Type B pancreatic cell (in vitro differentiated cells): ENCODE results near the gene LRRC14B. TPM values are rescaled to one million over a fixed set of nuclear protein-coding genes. Genes with fewer than 3 reads are reported as not detected.

Experiments used
- DNase-seq: peaks from one replicate; pipeline ENCODE4 v3.0.0; 2021; ENCODE audit warnings: mixed read lengths; ENCODE audit not compliant: unreplicated experiment; ENCODE audit errors: extremely low spot score
- H3K27ac Mint-ChIP-seq: 2 replicates; pipeline ENCODE4 v1.8.0; 2021; ENCODE audit warnings: mild to moderate bottlenecking, mixed read lengths
- H3K27me3 Mint-ChIP-seq: 2 replicates; pipeline ENCODE4 v1.8.0; 2021; ENCODE audit warnings: mixed read lengths
- H3K36me3 Mint-ChIP-seq: 2 replicates; pipeline ENCODE4 v1.8.0; 2021; ENCODE audit warnings: mixed read lengths
- H3K4me1 Mint-ChIP-seq: one replicate; pipeline ENCODE4 v1.8.0; 2021; ENCODE audit warnings: mixed read lengths; ENCODE audit not compliant: unreplicated experiment
- H3K4me3 Mint-ChIP-seq: 2 replicates; pipeline ENCODE4 v1.8.0; 2021; ENCODE audit warnings: mild to moderate bottlenecking, mixed read lengths
- H3K9me3 Mint-ChIP-seq: 2 replicates; pipeline ENCODE4 v1.8.0; 2021; ENCODE audit warnings: mixed read lengths
- total RNA-seq: library from RNA; stranded (reverse); gene quantifications from 2 replicates; pipeline ENCODE4 v1.2.1, GENCODE V29; 2021; ENCODE audit warnings: low replicate concordance
- TF ChIP-seq, protein P1 (sequence below): fragments of 200-600 bp; sonication (generic); conservative IDR thresholded peaks from 2 replicates; pipeline ENCODE4 v1.5.0; 2021; ENCODE audit warnings: antibody characterized with exemption, mild to moderate bottlenecking

The LRRC14B gene
- total RNA-seq, 1 donor from 2014 or later = not detected

DNA sequence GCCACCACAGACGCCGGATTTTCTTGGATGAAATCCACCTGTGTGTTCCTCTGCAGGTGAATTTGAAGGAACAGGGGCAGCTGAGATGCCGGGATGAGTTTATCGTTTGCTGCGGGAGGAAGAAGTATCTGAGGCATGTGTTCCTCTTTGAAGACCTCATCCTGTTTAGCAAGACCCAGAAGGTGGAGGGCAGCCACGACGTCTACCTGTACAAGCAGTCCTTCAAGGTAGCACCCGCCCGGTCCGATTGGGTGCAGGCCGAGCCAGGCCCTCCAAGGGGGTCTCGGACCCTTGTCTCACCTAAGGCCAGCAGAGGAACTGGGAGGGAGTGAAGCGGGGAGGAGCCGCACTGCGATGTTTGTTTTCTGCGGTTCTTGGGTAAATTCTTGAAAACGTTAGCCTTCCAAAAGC is 18.4 kb upstream of the LRRC14B start:
- Mint-ChIP-seq H3K4me1 (peaks cover 9% of the 10 kb centered on the region), H3K9me3 (no peaks in the 10 kb centered on the region), H3K27me3 (no peaks in the 10 kb centered on the region), H3K27ac (no peak overlapping the region), H3K36me3 (peaks cover 6% of the 10 kb centered on the region), H3K4me3 (no peak overlapping the region)
- no peak for DNase-seq
- TF ChIP-seq, protein P1, sequence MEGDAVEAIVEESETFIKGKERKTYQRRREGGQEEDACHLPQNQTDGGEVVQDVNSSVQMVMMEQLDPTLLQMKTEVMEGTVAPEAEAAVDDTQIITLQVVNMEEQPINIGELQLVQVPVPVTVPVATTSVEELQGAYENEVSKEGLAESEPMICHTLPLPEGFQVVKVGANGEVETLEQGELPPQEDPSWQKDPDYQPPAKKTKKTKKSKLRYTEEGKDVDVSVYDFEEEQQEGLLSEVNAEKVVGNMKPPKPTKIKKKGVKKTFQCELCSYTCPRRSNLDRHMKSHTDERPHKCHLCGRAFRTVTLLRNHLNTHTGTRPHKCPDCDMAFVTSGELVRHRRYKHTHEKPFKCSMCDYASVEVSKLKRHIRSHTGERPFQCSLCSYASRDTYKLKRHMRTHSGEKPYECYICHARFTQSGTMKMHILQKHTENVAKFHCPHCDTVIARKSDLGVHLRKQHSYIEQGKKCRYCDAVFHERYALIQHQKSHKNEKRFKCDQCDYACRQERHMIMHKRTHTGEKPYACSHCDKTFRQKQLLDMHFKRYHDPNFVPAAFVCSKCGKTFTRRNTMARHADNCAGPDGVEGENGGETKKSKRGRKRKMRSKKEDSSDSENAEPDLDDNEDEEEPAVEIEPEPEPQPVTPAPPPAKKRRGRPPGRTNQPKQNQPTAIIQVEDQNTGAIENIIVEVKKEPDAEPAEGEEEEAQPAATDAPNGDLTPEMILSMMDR = no peak

DNA sequence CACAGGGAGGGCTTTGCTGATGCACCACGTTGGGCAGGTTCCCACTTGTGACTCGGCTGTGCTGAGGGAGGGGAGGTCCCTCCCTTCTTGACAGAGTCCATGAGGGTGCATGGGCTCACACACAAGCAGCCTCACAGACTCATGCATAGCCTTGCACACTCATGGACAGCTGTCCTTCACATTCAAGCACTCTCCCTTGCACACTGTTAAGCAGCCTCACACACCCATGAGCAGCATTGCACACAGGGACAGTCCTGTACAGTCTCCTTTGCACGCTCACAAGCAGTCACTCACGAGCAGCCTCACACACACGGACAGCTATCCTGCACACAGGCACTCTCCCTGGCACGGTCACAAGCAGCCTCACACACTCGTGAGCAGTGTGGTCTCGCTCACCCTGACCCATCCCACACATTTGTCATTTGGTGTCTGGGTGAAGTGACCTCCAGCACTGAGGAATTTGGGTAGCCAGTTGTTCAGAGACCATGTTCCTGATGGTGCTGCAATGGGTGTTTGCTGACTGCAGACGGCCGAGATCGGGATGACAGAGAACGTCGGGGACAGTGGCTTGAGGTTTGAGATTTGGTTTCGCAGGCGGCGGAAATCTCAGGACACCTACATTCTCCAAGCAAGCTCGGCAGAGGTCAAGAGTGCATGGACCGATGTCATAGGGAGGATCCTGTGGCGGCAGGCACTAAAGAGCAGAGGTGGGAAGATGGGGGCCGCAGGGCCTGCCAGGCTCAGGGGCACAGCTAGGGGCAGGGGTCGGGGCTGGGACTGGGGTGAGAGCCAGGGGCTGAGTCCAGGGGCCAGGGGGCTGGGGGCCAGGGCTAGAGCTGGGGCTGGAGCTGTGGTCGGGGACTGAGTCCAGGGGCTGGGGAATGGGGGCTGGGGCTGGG is 17.7 kb upstream of the LRRC14B start:
- TF ChIP-seq, protein P1 = no peak
- Mint-ChIP-seq H3K9me3 (no peaks in the 10 kb centered on the region), H3K4me3 (no peak overlapping the region), H3K36me3 (peaks cover 6% of the 10 kb centered on the region), H3K27ac (peak overlapping the region; percentile 61), H3K27me3 (no peaks in the 10 kb centered on the region), H3K4me1 (peaks cover 6% of the 10 kb centered on the region)
- DNase-seq = no peak

DNA sequence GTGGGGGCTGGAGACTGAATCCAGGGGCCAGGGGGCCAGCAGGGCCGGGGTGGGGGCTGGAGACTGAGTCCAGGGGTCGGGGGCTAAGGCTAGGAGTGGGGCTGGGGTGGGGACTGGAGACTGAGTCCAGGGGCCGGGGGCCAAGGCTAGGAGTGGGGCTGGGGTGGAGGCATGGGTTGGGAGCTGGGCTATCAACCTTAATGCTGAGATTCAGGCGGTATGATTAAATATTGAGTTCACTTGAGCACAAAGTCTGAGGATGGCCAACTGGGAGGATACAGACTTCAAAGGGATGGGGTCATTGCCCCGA is 17.0 kb upstream of the LRRC14B start:
- no peak overlapping the region for H3K27ac Mint-ChIP-seq

DNA sequence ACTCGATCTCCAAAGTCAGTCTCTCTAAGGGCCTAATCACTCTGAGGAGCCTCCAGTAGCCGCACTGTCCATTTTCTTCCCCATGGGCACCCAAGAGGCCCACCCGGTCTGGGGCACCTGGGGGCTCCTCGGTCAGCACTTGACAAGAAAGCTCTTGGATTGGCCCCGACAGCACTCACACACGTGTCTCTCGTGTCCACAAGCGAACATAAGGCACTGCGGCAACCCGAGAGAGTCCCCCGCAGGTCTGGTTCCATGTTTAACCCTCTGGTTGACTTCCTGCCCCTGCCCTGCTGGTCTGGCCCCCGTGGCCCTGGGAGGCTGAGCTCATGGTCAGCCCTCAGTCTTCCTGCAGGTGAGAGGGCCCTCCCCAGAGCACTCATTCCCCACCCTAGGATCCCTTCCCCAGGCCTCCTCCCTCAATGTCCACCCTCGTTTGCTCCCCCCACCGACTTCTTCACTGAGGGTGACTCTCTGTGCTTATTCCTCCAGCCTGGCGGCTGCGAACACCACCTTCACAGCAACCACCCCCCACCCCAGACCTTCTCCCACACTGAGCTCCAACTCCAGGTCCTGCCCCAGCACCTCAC is 16.3 kb upstream of the LRRC14B start:
- no peak for DNase-seq
- Mint-ChIP-seq H3K9me3 (no peaks in the 10 kb centered on the region), H3K27ac (no peak overlapping the region), H3K4me1 (peaks cover 5% of the 10 kb centered on the region), H3K27me3 (no peaks in the 10 kb centered on the region), H3K36me3 (peaks cover 6% of the 10 kb centered on the region), H3K4me3 (no peak overlapping the region)
- TF ChIP-seq, protein P1 = no peak

More for the DNA sequence above, 17.0 kb upstream of the LRRC14B start:
- TF ChIP-seq, protein P1 = no peak
- no peak overlapping the region for H3K4me3 Mint-ChIP-seq
- H3K4me1 Mint-ChIP-seq = peaks cover 5% of the 10 kb centered on the region
- no peaks in the 10 kb centered on the region for H3K9me3 Mint-ChIP-seq
- no peak for DNase-seq
- H3K27me3 Mint-ChIP-seq = no peaks in the 10 kb centered on the region
- peaks cover 6% of the 10 kb centered on the region for H3K36me3 Mint-ChIP-seq

DNA sequence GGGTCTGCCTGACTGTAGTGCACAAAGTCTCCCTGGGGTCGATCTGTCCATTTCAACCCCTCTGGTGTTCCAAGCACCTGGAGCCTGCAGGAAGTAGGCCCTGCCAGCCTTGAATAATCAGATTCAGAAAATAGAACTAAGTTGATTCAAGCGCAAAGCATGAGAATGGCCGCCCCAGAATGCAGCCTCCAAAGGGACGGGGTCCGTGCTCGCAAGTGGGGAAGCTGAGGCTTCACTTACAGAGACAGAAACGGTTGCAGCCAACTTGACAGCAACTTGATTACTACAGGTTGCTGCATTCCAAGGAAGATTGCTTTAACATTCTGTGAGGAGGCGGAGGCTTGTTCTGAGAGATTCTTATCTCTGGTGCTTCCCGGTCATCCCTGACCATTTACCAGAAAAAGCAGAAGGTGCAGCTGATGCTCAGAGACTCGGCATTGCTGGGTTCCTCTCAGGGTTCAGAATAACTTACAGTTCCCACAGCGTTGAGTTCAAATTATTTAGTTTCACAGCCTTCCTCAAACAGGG is 14.9 kb upstream of the LRRC14B start:
- peaks cover 5% of the 10 kb centered on the region for H3K4me1 Mint-ChIP-seq
- no peaks in the 10 kb centered on the region for H3K9me3 Mint-ChIP-seq
- TF ChIP-seq, protein P1 = no peak
- no peak overlapping the region for H3K27ac Mint-ChIP-seq
- no peak overlapping the region for H3K4me3 Mint-ChIP-seq
- DNase-seq = no peak
- no peaks in the 10 kb centered on the region for H3K27me3 Mint-ChIP-seq
- H3K36me3 Mint-ChIP-seq = peaks cover 6% of the 10 kb centered on the region
